Measurements from ENCODE around the gene HEPH. TPM values are rescaled to one million over a fixed set of nuclear protein-coding genes. Genes with fewer than 3 reads are reported as not detected.

HEPH gene
- total and polyA plus RNA-seq, 9 of the 15 experiments (the other 6 are each of a cell fraction or from before 2014, with no cell fraction given), result 22.4 to 67.6 (median 42.9) TPM

DNA sequence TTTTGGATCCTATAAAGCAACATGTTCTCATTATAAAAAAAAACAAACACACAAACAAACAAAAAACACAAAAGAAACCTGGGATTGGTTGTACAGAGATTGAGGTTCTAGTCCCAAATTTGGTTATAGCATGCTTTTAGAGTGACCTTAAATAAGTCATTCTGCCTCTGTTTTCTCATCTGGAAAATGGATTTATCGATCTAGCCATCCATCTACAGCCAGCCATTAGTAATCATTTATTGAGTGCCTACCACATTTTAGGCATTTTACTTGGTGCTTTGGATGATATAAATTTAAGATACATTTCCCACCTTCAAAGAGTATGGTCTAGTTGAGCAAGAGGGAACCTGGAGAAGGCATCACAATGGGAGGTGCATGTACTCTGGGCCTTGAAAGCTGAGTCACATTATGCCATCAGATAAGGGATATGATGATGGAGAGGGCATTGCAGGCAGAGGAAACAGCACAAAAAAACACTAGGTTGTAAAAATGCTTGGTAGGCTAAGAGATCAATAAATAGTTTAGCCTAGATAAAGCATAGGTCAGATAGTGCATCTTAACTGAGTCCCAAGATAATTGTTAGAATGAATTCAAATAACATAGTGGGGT is 91.4 kb downstream of the HEPH start (continued):
- TF ChIP-seq JUND (IDR thresholded peaks at IDR 0.05; ENCODE audit: borderline replicate concordance, low read depth, low read length), result peak; percentile 64; the same call in 1 of the 2 replicates
- TF ChIP-seq JUND (tag; IDR thresholded peaks at IDR 0.05; ENCODE audit: borderline replicate concordance, low read depth, low read length), result peak; percentile 40; the same call in 1 of the 3 replicates
- no peak for TF ChIP-seq ZSCAN29 (IDR thresholded peaks at IDR 0.05)
- no peak for TF ChIP-seq MTA1 (IDR thresholded peaks at IDR 0.05; ENCODE audit: borderline replicate concordance)
- TF ChIP-seq NFE2 (IDR thresholded peaks at IDR 0.05; ENCODE audit: low read depth), result peak; percentile 85
- TF ChIP-seq, protein P1, sequence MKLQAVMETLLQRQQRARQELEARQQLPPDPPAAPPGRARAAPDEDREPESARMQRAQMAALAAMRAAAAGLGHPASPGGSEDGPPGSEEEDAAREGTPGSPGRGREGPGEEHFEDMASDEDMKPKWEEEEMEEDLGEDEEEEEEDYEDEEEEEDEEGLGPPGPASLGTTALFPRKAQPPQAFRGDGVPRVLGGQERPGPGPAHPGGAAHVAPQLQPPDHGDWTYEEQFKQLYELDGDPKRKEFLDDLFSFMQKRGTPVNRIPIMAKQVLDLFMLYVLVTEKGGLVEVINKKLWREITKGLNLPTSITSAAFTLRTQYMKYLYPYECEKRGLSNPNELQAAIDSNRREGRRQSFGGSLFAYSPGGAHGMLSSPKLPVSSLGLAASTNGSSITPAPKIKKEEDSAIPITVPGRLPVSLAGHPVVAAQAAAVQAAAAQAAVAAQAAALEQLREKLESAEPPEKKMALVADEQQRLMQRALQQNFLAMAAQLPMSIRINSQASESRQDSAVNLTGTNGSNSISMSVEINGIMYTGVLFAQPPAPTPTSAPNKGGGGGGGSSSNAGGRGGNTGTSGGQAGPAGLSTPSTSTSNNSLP (IDR thresholded peaks at IDR 0.05; ENCODE audit: borderline replicate concordance, low read depth, low read length), result no peak
- peak; percentile 45 for TF ChIP-seq CTBP1 (IDR thresholded peaks at IDR 0.05; ENCODE audit: borderline replicate concordance)
- TF ChIP-seq, protein P2, sequence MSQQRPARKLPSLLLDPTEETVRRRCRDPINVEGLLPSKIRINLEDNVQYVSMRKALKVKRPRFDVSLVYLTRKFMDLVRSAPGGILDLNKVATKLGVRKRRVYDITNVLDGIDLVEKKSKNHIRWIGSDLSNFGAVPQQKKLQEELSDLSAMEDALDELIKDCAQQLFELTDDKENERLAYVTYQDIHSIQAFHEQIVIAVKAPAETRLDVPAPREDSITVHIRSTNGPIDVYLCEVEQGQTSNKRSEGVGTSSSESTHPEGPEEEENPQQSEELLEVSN (IDR thresholded peaks at IDR 0.05; ENCODE audit: borderline replicate concordance in 1 of 2, extremely low read depth in 1 of 2, insufficient read depth in 1 of 2, insufficient read length in 1 of 2, low read depth in 1 of 2, low read length in 1 of 2, poor library complexity in 1 of 2, severe bottlenecking in 1 of 2), result no peak
- no peak for TF ChIP-seq ZNF668 (CRISPR knock-in tag; IDR thresholded peaks at IDR 0.05)
- peak; percentile 56; the same call in 1 of the 2 replicates for TF ChIP-seq ADNP (tag; IDR thresholded peaks at IDR 0.05)
- 0 out of 2 replicates have a peak, but pooled peaks have one; percentile 24 for TF ChIP-seq FOSL1 (tag; conservative IDR thresholded peaks at IDR 0.05)
- TF ChIP-seq RBM25 (IDR thresholded peaks at IDR 0.05; ENCODE audit: low read depth, low read length, severe bottlenecking), result peak; percentile 78
- TF ChIP-seq, protein P3, sequence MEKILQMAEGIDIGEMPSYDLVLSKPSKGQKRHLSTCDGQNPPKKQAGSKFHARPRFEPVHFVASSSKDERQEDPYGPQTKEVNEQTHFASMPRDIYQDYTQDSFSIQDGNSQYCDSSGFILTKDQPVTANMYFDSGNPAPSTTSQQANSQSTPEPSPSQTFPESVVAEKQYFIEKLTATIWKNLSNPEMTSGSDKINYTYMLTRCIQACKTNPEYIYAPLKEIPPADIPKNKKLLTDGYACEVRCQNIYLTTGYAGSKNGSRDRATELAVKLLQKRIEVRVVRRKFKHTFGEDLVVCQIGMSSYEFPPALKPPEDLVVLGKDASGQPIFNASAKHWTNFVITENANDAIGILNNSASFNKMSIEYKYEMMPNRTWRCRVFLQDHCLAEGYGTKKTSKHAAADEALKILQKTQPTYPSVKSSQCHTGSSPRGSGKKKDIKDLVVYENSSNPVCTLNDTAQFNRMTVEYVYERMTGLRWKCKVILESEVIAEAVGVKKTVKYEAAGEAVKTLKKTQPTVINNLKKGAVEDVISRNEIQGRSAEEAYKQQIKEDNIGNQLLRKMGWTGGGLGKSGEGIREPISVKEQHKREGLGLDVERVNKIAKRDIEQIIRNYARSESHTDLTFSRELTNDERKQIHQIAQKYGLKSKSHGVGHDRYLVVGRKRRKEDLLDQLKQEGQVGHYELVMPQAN (IDR thresholded peaks at IDR 0.05; ENCODE audit: borderline replicate concordance), result no peak
- TF ChIP-seq BACH1 (tag; IDR thresholded peaks at IDR 0.05), result no peak
- TF ChIP-seq, protein P4, sequence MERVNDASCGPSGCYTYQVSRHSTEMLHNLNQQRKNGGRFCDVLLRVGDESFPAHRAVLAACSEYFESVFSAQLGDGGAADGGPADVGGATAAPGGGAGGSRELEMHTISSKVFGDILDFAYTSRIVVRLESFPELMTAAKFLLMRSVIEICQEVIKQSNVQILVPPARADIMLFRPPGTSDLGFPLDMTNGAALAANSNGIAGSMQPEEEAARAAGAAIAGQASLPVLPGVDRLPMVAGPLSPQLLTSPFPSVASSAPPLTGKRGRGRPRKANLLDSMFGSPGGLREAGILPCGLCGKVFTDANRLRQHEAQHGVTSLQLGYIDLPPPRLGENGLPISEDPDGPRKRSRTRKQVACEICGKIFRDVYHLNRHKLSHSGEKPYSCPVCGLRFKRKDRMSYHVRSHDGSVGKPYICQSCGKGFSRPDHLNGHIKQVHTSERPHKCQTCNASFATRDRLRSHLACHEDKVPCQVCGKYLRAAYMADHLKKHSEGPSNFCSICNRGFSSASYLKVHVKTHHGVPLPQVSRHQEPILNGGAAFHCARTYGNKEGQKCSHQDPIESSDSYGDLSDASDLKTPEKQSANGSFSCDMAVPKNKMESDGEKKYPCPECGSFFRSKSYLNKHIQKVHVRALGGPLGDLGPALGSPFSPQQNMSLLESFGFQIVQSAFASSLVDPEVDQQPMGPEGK (CRISPR knock-in tag; IDR thresholded peaks at IDR 0.05; ENCODE audit: borderline replicate concordance), result no peak
- TF ChIP-seq ZBTB1 (CRISPR knock-in tag; IDR thresholded peaks at IDR 0.05; ENCODE audit: borderline replicate concordance, low read depth), result no peak
- TF ChIP-seq, protein P5, sequence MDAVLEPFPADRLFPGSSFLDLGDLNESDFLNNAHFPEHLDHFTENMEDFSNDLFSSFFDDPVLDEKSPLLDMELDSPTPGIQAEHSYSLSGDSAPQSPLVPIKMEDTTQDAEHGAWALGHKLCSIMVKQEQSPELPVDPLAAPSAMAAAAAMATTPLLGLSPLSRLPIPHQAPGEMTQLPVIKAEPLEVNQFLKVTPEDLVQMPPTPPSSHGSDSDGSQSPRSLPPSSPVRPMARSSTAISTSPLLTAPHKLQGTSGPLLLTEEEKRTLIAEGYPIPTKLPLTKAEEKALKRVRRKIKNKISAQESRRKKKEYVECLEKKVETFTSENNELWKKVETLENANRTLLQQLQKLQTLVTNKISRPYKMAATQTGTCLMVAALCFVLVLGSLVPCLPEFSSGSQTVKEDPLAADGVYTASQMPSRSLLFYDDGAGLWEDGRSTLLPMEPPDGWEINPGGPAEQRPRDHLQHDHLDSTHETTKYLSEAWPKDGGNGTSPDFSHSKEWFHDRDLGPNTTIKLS (IDR thresholded peaks at IDR 0.05; ENCODE audit: borderline replicate concordance, low read depth), result no peak
- no peak for TF ChIP-seq PHTF2 (CRISPR knock-in tag; IDR thresholded peaks at IDR 0.05)
